ENCODE results near the gene TGM4. TPM values are rescaled to one million over a fixed set of nuclear protein-coding genes. Genes with fewer than 3 reads are reported as not detected.

Gene TGM4
- total RNA-seq, result under 0.01 and 0.39 TPM in 2 replicates

DNA sequence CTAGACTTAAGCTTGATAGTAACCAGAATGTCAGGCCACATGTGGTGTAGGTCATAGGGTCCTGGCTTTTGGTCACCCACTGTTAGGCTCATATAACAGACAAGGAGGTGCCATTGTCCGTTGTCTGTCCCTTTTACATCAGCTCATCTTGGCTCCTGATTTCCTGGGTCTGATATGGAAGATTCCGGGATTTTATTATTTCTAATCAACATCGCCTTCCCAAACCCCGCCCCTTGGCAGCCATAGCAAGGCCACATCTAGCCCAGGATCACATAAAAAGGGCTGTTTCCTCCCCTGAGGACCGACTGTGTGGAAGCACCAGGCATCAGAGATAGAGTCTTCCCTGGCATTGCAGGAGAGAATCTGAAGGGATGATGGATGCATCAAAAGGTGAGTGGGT lies at the start of gene TGM4:
TGM4 (plus strand) TSS at position 301 of the 400 bp plus-strand sequence; CDS start at position 372, 71 bp downstream.

DNA sequence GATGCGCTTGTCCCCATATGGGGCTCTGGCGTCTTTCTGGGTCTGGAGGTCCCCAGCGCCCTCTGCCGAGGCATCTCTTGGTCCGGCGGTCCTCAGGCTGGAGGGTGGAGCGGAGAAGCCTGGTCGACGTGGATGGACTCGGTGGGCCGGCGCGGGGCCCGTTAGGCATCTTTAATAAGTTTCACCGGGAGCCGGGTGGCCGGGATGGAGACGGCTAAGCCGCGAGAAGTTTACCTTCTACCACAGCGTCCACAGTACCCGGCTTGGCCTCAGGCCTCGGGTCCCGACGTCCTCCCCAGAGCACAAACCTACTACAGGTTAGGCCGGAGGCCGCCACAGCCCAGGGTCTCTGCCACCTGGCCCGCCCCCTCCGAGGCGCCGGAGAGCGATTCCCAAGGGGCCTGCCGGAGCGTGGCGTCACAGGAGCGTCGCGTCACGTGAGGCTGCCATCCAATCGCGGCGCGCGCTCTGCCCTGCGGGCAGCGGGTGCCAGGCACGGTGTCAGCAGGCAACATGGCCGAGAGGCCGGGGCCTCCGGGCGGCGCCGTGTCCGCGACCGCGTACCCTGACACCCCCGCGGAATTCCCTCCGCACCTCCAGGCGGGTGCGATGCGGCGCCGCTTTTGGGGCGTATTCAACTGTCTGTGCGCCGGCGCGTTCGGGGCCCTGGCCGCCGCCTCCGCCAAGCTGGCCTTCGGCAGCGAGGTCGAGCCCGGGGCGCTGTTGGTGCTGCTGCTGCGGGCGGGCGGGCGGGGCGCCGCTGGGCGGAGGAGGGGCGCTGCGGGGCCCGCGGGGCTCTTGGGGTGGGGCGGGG lies 12.8 kb upstream of the TGM4 start, which contains the start of gene TMEM42:
TMEM42 (plus strand) TSS at position 501 of the 814 bp plus-strand sequence; CDS start at position 514, 13 bp downstream.

Other genes with a start within 250 kb of the TGM4 start
- 9.9 and 12.3 TPM in 2 replicates for gene ZNF197, start 249.6 kb upstream of the TGM4 start, total RNA-seq
- gene ZNF35, start 225.9 kb upstream of the TGM4 start, total RNA-seq, result 7.7 and 10.4 TPM in 2 replicates
- 4.3 and 4.4 TPM in 2 replicates for gene ZNF502, start 161.9 kb upstream of the TGM4 start, total RNA-seq
- 4.3 and 6.6 TPM in 2 replicates for gene ZNF501, start 145.0 kb upstream of the TGM4 start, total RNA-seq
- 21.3 and 26.8 TPM in 2 replicates for gene KIAA1143, start 113.0 kb upstream of the TGM4 start, total RNA-seq
- gene KIF15, start 112.8 kb upstream of the TGM4 start, total RNA-seq, result 10.7 and 17.4 TPM in 2 replicates
- gene TMEM42, start 12.7 kb upstream of the TGM4 start, total RNA-seq, result 11.3 and 17.6 TPM in 2 replicates
- 64.5 and 87.8 TPM in 2 replicates for gene ZDHHC3, start 101.6 kb downstream of the TGM4 start, total RNA-seq
- gene EXOSC7, start 101.6 kb downstream of the TGM4 start, total RNA-seq, result 37.5 and 40.4 TPM in 2 replicates
- 33.4 and 48.5 TPM in 2 replicates for gene CLEC3B, start 151.7 kb downstream of the TGM4 start, total RNA-seq